ENCODE results near the gene NPY2R.

Gene NPY2R

GRCh38 chr4:155249016-155249566 lies 40.7 kb downstream of the NPY2R start:
- no peak for DNase-seq

GRCh38 chr4:155252327-155252726 lies 43.9 kb downstream of the NPY2R start:
- no peak for DNase-seq

GRCh38 chr4:155263480-155263879 lies 55.0 kb downstream of the NPY2R start:
- DNase-seq: no peak

GRCh38 chr4:155265113-155265512 lies 56.7 kb downstream of the NPY2R start:
- no peak for DNase-seq
